NCI-H1105 (cell line): ENCODE data around the gene SHQ1.
"Not testable (repeated sequence)": the region's sequence is repeated elsewhere in the genome, so short reads cannot be mapped to it uniquely, and the experiment has no call there.

Experiments used
- DNase-seq: peaks from one replicate; lab custom pipeline; 2025; lab: John Stamatoyannopoulos, UW

The SHQ1 gene

GRCh38 chr3:72748659-72749058, 99.6 kb downstream of the SHQ1 start:
- no peak for DNase-seq

DNA sequence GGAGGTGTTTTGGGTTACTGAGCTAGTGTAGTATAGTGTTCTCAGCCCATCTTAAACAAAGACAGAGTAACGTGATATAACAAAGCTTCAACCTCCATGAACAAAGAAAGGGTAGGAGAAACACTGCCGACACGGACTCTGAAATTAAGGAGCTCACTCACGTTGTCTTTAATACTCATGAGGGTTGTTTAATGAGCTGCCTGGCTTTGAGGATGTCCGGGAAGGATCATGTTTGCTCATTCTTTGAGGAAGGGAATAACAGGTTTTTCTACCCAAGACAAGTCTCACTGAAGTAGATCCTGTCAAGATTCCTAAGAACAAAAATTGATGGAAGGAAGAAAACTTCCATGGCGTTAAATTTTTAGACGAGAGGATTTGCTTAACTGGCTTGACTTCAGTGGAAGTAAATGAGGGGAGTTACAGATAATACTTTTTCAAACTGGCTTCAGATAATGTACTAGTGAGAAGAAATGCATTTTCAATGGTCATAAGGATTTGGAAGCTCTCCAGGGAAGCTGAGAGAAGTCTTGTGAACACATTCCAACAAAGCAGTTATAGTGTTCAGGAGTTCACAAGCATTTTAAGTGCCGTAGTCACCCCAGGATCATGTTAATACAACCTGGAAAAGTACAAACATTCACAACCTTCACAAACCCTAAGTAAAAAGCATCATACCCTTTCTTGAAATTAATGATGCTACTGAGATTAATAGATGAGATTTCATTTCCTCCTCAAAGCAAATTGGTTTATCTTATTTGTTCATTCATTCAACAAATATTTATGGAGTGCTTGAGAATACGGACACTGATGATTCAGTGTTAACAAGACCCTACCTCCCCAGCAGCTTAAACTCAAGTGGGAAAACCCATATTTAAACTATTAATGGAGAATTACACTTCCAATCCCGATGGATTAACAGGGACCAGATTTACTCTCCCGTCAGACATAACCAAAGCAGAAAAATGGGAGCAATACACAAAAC, 101.5 kb downstream of the SHQ1 start:
- no peak for DNase-seq

- DNase-seq: no peak
These were observed 102.9 kb downstream of the SHQ1 start for GRCh38 chr3:72745146-72745999.

DNA sequence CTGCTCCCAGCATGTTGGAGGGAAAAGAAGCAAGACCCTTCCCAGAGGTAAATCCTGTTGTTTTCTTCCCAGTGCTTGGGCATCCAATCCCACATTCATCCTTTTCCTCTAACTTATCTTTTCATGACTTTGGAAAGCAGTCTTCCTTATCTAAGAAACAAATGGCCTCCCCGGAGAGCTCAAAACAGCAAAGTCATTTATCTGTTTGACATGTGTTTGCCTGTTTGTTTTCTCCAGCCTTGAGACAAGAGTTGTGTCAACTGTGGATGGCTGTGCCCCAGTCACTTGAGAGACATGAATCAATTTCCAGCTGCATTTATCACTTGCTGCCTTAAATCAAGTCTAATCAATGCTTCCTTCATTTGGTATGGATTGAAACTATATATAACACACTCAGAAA, 103.9 kb downstream of the SHQ1 start:
- DNase-seq: no peak

DNA sequence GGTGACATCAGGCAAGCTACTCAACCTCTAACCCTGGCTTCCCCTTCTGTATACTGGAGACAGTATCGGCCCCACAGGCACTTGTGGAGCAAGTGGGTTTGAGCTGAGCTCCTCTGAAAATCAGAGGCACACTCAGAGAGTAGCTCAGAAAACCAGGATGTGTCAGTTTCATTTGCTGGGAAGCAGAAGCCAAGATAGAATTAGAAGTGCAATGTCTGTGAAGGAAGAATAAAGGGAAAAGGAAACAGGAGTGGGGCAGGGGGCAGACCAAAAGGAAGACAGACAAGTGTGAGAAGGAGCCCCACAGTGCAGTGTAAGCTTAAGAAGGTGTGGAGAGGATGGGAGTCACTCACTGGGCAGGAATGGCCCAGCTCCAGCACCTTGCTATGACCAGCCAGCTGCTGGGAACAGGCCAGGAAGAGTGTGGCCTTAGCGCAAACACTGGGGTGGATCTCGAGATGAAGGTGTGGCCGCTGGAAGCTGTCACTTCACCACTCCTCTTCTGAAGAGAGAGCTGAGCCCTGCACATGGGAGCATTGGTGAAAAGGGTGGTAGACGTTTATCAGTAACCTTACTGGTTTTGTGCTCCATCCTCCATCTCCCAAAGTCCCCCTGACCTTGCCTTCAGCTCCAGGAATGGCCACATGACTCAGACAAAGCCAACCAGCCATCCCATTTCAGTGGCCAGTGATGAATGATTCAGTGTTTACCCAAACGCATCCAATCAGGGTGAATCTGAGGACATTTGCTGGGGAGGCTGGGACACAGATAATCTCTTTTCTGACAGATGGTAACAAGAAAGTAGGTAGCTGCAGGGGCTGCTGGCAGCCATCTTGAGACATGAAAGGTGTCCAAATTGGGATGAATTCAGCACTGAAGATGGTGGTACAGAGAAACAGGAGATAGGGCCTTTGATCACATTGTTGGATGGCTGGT, 108.4 kb downstream of the SHQ1 start:
- DNase-seq: no peak

GRCh38 chr3:72738752-72739530, 109.3 kb downstream of the SHQ1 start:
- DNase-seq: no peak

- DNase-seq: not testable (repeated sequence)
These were observed 113.2 kb downstream of the SHQ1 start for GRCh38 chr3:72735072-72735471.

DNA sequence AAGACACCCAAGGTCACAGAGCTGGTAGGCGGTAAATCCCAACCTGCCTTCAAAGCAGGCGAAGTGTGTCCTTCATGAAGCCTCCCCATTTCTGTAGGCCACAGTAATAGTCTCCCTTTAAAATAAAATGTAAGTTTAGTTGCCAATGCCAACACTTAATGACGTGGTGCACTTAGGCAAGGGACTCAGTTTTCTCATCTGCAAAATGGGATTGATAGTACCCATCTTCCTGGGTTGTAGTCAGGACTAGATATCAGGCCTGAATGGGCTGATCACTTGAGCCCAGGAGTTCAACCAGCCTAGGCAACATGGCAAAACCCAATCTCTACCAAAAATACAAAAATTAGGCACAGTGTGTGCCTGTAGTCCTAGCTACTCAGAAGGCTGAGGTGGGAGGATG, 114.6 kb downstream of the SHQ1 start:
- no peak for DNase-seq

GRCh38 chr3:72732666-72733345, 115.4 kb downstream of the SHQ1 start:
- not testable (repeated sequence) for DNase-seq

DNA sequence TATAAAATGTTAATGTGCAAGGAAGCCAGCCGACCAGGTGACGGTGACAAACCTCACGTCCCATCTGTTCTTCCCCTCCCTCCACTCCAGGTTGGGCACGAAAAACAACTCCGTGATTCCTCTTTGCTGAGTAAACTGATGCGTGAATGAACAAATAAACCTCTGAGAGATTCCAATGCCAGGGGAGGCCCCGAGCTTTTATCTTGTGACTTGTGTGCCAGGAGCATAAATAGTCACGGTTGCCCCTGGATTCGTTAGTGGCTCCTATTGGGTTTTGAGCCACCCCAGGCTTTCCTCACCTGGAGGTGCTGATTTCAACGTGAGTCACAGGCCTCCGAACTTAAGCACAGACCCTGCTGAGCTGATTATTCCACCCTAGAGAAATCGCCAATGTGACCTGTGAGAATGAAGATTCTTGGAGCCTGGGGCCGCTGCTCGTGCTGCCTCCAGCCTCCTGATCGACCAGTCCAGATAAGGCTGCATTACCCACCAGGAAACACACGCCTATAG, 119.2 kb downstream of the SHQ1 start:
- DNase-seq: no peak

- DNase-seq: no peak
These were observed 119.8 kb downstream of the SHQ1 start for GRCh38 chr3:72728329-72728889.

DNA sequence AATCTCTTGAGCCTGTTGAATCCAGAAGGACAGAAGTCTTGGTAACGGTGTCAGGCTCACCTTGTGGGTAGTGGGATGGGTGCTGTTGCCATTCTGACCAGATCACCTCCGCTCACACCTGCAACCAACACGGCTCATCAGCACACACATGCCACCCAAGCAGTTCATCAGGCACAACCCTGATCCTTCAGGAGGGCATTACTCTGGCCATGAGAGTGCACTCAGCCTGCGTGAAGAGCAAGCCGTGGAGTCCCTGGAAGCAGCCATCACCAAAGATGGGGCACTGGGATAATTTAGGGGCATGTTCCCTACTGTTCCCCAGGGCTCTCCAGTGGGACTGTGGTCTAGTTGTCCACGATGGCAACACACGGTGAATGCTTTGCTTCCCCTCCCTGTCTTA, 120.5 kb downstream of the SHQ1 start:
- no peak for DNase-seq

DNA sequence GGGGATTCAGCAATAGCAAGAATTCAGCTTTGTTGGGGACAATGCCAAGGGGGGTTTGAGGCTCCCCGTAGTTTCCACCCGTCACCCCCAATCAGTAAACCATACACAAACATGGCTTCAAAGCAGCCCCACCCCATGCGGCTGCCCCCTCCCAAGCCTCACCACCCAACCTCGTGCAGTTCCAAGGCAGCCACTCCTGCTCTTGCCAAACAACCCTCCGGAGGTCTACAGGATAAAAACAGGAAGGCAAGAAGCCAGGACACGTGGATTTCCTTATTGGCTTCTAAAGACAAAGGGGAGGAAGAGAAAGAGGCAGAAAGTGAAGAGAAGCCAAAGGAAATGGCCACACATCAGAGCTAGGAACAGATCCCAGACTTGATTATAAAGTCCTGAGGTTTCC, 121.1 kb downstream of the SHQ1 start:
- no peak for DNase-seq

DNA sequence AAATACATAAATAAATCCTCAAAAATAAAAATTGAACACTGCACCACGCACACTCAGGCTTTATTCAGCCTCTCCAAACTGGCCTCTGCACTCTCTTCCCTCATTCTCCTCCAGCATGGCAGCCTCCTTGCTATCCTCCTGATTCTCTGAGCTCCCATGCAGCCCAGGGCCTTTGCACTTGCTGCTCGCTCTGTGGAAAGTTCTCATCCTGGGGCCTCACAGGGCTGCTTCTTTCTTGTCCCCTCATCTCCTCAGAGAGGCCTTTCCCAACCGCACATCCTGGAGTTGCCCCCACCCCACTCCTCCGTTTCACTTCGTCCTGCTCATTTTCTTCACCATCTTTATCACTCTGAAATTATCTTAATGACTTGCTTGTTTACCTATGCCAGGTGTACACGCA, 123.0 kb downstream of the SHQ1 start:
- no peak for DNase-seq

DNA sequence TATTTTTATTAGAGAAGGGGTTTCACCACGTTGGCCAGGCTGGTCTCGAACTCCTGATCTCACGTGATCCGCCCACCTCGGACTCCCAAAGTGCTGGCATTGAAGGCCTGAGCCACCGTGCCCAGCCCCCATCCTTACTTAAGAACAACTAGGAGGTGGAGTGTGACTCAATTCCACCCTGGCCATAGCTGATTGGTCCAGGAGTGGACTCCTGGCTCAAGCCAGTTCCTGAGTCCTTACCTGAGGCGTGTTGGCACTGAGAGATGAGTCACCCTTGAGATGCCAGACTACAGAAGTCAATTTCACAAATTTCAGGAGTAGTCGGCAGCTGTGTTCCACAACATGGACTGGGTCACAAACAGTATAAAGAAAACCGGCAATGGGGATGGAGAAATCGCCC, 124.2 kb downstream of the SHQ1 start:
- DNase-seq: no peak

GRCh38 chr3:72722930-72723726, 125.1 kb downstream of the SHQ1 start:
- no peak for DNase-seq

GRCh38 chr3:72721683-72722381, 126.4 kb downstream of the SHQ1 start:
- DNase-seq: no peak

DNA sequence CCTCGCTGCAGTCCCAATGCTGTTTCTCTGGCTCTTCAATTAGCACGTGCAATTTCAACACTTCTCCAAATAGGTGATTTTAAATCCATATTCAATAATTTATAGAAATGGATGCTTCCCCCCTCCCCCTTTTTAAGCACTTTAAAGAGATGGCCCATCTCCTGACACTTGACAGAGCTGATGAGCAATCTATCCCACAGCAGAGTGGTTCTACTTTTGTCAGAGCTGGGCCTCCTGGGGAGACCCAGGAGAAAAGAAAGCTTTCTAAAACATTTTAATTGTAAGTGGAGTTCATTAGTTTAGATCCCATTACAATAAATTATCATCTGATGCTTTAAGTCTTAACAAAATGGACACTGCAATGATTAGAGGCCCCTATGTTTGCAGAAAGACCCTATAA, 127.7 kb downstream of the SHQ1 start:
- DNase-seq: no peak
